ENCODE measurements around the gene RPTOR.

DNA sequence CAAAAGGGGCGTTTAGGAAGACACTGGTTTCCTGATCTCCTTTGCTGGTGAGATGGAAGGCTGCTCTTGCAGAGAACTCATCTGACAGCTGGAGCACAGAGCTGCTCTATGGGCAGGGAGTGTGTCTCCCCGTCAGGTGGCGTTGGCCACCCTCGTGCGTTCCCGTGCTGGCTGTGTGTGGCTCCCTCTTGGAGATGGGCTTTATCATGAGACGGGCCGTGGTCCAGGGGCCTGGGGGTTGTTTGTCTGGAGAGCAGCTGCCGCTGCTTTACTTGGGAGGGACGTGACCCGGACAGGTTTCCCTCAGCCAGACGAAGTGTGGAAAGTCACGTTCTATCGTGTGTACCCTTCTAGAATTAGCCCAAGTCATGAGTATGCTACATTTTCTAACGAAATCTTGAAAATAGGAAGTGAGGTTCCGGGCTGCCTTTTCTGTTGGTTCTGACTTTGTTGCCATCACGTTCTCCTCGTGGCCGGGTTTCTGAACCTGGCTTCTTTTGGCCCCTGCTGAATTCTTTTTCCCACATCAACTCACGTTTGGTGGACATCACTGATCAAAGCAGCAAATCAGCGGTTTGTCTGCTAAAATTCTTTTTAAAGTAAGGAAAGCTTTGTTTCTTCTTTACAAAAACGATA, 341.4 kb downstream of the RPTOR start:
- TF ChIP-seq, protein P1, sequence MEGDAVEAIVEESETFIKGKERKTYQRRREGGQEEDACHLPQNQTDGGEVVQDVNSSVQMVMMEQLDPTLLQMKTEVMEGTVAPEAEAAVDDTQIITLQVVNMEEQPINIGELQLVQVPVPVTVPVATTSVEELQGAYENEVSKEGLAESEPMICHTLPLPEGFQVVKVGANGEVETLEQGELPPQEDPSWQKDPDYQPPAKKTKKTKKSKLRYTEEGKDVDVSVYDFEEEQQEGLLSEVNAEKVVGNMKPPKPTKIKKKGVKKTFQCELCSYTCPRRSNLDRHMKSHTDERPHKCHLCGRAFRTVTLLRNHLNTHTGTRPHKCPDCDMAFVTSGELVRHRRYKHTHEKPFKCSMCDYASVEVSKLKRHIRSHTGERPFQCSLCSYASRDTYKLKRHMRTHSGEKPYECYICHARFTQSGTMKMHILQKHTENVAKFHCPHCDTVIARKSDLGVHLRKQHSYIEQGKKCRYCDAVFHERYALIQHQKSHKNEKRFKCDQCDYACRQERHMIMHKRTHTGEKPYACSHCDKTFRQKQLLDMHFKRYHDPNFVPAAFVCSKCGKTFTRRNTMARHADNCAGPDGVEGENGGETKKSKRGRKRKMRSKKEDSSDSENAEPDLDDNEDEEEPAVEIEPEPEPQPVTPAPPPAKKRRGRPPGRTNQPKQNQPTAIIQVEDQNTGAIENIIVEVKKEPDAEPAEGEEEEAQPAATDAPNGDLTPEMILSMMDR (IDR thresholded peaks at IDR 0.05; ENCODE audit: insufficient read depth, low read length), result no peak
- no peak for TF ChIP-seq GABPA (IDR thresholded peaks at IDR 0.05; ENCODE audit: low read depth)
- TF ChIP-seq, protein P2, sequence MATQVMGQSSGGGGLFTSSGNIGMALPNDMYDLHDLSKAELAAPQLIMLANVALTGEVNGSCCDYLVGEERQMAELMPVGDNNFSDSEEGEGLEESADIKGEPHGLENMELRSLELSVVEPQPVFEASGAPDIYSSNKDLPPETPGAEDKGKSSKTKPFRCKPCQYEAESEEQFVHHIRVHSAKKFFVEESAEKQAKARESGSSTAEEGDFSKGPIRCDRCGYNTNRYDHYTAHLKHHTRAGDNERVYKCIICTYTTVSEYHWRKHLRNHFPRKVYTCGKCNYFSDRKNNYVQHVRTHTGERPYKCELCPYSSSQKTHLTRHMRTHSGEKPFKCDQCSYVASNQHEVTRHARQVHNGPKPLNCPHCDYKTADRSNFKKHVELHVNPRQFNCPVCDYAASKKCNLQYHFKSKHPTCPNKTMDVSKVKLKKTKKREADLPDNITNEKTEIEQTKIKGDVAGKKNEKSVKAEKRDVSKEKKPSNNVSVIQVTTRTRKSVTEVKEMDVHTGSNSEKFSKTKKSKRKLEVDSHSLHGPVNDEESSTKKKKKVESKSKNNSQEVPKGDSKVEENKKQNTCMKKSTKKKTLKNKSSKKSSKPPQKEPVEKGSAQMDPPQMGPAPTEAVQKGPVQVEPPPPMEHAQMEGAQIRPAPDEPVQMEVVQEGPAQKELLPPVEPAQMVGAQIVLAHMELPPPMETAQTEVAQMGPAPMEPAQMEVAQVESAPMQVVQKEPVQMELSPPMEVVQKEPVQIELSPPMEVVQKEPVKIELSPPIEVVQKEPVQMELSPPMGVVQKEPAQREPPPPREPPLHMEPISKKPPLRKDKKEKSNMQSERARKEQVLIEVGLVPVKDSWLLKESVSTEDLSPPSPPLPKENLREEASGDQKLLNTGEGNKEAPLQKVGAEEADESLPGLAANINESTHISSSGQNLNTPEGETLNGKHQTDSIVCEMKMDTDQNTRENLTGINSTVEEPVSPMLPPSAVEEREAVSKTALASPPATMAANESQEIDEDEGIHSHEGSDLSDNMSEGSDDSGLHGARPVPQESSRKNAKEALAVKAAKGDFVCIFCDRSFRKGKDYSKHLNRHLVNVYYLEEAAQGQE (IDR thresholded peaks at IDR 0.05; ENCODE audit: insufficient replicate concordance, low read depth), result no peak
- no peak for TF ChIP-seq POLR2AphosphoS5 (IDR thresholded peaks at IDR 0.05; ENCODE audit: low read depth)
- TF ChIP-seq SPI1 (IDR thresholded peaks at IDR 0.05; ENCODE audit: borderline replicate concordance, low read depth), result no peak
